Subcutaneous adipose tissue (tissue), 4 donors: ENCODE results near the gene HBB. TPM values are rescaled to one million over a fixed set of nuclear protein-coding genes. Genes with fewer than 3 reads are reported as not detected.

Experiments used
- CTCF ChIP-seq: fragments of 450-650 bp; IDR thresholded peaks from one replicate; pipeline ENCODE4 v1.5.1; 2016; ENCODE audit warnings: low read depth, mild to moderate bottlenecking, control low read depth, antibody characterized with exemption, moderate library complexity
- total RNA-seq, 4 donors: library from RNA; depleted of rRNA; stranded (reverse); fragments of >200 nt; gene quantifications; one replicate each; pipeline ENCODE4 v1.1.0, GENCODE V29; 2016

The HBB gene
- total RNA-seq, 4 donors from 2014 or later = 22.2 to 687 (median 94.5) TPM

GRCh38 chr11:5230266-5230665, 3.4 kb upstream of the HBB start:
- no peak for TF ChIP-seq CTCF

DNA sequence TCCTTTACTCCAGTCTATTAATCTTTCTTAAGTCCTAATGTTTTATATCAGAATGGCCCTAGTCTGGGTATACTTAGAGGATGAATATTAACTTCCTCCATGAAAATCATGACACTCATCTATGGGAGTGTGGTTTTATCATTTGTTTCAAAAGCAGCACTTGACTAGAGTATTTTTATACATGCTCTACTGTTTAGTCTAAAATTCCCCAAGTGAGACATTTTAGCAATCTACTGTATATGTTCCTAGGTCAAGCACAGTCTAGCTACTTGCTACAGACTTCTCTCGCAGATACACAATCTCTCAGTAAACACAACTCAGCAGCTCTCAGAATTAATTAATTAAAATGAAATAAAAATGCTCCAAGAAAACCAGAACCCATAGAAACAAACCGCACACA, 2.9 kb upstream of the HBB start:
- TF ChIP-seq CTCF = no peak

GRCh38 chr11:5229356-5229755, 2.5 kb upstream of the HBB start:
- TF ChIP-seq CTCF = no peak

- TF ChIP-seq CTCF = no peak
These were observed 1.3 kb upstream of the HBB start for GRCh38 chr11:5228124-5228523.

- TF ChIP-seq CTCF = no peak
These were observed 810 bp upstream of the HBB start for GRCh38 chr11:5227681-5228080.

GRCh38 chr11:5225480-5225871, 1.4 kb downstream of the HBB start:
- TF ChIP-seq CTCF = no peak

GRCh38 chr11:5224538-5225479, 2.1 kb downstream of the HBB start:
- no peak for TF ChIP-seq CTCF
